Activated T-helper 9 cell treated with anti-CD3 and anti-CD28 coated beads, Interleukin-2, amount 50 U/mL, for 16 hours (primary cell): Measurements from ENCODE around the gene MALAT1.
"Not testable (repeated sequence)": the region's sequence is repeated elsewhere in the genome, so short reads cannot be mapped to it uniquely, and the experiment has no call there.

Source experiments
- DNase-seq: peaks from one replicate; pipeline ENCODE4 v3.0.0-alpha.2; 2020; ENCODE audit warnings: low read depth

MALAT1 gene

DNA sequence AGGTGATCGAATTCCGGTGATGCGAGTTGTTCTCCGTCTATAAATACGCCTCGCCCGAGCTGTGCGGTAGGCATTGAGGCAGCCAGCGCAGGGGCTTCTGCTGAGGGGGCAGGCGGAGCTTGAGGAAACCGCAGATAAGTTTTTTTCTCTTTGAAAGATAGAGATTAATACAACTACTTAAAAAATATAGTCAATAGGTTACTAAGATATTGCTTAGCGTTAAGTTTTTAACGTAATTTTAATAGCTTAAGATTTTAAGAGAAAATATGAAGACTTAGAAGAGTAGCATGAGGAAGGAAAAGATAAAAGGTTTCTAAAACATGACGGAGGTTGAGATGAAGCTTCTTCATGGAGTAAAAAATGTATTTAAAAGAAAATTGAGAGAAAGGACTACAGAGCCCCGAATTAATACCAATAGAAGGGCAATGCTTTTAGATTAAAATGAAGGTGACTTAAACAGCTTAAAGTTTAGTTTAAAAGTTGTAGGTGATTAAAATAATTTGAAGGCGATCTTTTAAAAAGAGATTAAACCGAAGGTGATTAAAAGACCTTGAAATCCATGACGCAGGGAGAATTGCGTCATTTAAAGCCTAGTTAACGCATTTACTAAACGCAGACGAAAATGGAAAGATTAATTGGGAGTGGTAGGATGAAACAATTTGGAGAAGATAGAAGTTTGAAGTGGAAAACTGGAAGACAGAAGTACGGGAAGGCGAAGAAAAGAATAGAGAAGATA lies at the start of gene MALAT1:
TSS of gene MALAT1 (plus strand) at position 69 of the 736 bp plus-strand sequence.
- DNase-seq: peak; percentile 91

DNA sequence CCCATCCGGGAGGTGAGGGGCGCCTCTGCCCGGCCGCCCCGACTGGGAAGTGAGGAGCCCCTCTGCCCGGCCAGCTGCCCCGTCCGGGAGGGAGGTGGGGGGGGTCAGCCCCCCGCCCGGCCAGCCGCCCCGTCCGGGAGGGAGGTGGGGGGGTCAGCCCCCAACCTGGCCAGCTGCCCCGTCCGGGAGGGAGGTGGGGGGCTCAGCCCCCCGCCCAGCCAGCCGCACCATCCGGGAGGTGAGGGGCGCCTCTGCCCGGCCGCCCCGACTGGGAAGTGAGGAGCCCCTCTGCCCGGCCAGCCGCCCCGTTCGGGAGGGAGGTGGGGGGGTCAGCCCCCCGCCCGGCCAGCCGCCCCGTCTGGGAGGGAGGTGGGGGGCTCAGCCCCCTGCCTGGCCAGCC lies 47.5 kb upstream of the MALAT1 start:
- DNase-seq: not testable (repeated sequence)

DNA sequence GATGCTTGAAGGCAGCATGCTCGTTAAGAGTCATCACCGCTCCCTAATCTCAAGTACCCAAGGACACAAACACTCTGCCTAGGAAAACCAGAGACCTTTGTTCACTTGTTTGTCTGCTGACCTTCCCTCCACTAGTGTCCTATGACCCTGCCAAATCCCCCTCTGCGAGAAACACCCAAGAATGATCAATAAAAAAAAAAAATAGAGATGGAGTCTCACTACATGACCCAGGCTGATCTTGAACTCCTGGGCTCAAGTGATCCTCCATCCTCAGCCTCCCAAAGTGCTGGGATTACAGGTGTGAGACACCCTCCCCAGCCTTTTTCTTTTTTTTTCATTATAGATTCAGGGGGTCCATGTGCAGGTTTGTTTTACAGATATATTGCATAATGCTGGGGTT lies 46.6 kb upstream of the MALAT1 start:
- not testable (repeated sequence) for DNase-seq

DNA sequence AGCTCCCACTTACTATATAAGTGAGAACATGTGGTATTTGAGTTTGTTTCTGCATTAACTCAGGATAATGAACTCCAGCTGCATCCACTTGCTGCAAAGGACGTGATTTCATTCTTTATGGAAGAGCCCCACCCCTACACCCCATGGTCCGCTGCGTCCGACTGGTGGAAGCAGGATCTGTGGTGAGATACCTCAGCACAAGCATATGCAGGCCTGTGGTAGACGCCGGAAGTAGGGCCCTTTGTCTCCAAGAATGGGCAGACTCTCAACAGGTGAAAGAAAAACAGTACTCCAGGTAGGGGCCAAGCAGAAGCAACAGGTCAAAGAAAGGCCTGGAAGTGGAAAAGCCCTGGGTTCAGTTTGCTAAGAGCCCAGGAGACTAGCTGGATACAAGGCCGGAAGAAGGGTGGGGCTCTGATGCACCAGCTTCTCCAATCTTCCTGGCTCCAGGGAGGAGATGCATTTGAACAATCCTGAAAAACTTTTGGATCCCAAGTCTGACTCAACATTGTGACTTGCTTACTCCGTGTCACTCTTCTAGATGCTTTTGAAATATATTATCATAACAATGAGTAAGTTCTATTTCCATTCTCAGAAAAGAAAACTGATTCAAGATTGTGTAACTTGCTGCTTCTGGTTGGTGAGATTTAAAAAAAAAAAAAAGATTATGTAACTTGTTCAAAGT lies 45.9 kb upstream of the MALAT1 start:
- no peak for DNase-seq

DNA sequence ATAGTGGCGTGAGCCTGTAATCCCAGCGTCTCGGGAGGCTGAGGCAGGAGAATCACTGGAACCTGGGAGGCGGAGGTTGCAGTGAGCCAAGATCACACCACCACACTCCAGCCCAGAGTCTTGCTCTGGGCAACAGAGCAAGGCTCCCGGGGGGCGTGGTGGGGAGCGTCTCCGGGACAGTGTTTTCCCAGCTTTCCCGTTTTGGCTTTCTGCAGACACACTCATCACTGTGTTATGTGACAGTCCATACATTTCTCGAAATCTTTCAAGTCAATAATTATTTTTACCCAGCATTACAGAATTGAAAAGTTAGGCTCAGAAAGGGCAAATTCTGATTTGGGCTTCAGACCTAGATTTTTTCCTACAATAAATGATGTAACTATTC lies 44.5 kb upstream of the MALAT1 start:
- DNase-seq: no peak

DNA sequence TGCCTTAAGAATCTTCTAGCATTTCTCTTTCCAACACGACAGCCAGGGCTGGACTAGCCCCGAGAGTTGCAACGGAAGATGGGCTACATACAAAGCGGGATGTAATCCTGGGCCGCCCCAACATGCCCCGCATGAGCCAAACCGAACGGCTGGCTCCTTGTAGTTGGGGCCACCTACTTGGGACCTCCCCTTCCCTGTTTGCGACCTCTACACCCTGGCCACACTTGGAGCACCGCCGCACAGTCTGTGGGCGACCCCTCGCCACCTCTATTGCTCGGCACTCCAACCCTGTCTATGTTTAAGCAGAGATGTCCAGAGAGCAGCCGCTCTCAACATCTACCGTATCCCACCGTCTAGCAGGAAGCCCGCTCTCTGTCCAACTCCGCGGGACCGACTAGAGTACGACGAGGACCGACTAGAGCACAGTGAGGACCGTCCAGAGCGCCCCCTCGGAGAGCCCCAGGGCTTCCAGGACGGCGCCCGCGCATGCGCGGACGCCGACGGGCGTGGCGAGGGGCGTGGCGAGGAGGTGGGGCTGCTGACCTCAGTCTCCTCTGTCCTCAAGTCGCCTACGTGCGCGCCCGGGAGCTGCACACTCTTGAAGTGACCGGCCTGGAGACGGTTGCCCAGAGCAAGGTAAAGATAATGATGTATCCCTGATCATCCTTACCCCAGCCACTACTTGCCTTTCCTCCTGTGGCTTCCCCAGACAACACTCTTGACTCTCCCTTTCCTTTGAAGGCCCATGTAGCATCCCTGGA lies 44.0 kb upstream of the MALAT1 start:
- peak; percentile 77 for DNase-seq

DNA sequence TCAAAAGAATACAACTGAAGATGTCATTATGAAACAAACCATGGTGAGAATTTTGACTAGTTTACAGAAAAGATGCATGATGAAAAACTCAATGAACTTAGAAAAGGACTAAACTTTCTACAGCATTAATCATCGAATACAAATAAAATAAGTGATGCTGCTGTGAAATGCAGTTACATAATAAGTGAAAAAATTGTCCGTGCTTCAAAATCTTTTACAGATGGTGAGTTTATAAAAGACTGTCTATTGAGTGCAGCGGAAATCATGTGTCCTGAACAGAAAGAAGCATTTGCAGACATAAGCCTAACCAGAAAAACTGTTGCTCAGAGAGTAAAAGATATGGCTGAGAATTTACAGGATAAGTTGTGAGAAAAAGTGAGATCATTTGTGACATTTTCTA lies 42.4 kb upstream of the MALAT1 start:
- DNase-seq: no peak

DNA sequence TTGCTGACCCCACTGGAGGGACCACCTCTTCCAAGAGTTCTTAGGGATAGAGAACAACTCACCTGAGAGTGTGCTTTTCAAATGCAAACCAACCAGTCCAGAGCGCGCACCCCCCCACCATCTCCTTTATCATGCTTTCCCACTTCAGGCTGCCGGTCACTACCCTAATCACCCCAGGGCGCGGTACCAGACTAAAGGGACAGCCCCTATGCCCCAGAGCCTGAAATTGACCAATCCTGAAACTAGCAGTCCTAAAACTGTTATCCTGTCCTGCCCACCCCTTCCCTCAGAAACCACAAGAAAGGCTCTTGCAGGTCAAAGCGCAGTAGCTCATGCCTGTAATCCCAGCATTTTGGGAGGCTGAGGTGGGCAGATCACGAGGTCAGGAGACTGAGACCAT lies 39.3 kb upstream of the MALAT1 start:
- DNase-seq: no peak

DNA sequence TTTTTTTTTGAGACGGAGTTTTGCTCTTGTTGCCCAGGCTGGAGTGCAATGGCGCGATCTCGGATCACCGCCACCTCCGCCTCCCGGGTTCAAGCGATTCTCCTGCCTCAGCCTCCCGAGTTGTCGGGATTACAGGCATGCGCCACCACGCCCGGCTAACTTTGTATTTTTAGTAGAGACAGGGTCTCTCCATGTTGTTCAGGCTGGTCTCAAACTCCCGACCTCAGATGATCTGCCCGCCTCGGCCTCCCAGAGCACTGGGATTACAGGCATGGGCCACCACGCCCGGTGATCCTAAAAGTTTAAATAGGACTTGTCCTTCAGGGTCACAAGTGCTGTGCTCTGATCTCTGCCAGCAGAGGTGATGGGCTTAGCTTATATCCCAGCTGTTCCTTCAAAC lies 33.4 kb upstream of the MALAT1 start:
- DNase-seq: not testable (repeated sequence)

DNA sequence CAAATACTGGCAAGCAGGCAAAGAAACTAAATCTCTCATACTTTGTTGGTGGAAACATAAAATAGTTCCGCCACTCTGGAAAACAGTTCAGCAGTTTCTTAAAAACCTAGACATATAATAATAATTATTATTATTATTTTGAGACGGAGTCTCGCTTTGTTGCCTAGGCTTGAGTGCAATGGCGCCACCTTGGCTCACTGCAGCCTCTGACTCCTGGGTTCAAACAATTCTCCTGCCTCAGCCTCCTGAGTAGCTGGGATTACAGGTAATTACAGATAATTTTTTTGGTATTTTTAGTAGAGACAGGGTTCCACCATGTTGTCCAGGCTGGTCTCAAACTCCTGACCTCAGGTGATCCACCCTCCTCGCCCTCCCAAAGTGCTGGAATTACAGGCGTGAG lies 31.5 kb upstream of the MALAT1 start:
- not testable (repeated sequence) for DNase-seq

DNA sequence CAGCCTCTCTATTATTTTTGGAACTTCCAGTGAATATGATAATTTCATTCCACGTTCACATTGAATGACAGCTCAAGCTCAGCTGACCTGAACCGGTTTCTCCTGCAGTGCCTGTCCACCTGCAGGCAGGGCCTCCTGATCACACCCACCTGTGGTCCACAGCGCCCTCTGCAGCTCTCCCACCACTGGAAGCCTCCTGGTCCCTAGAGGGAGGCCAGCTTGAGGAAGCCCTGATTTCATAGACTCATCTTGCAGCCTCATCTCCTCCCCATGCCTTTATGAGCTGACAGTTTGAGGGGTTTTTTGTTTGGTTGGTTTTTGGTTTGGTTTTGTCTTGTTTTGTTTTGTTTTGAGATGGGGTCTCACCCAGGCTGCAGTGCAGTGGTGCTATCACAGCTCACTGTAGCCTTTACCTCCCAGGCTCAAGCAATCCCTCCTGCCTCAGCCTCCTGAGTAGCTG lies 29.9 kb upstream of the MALAT1 start:
- DNase-seq: peak; percentile 26

DNA sequence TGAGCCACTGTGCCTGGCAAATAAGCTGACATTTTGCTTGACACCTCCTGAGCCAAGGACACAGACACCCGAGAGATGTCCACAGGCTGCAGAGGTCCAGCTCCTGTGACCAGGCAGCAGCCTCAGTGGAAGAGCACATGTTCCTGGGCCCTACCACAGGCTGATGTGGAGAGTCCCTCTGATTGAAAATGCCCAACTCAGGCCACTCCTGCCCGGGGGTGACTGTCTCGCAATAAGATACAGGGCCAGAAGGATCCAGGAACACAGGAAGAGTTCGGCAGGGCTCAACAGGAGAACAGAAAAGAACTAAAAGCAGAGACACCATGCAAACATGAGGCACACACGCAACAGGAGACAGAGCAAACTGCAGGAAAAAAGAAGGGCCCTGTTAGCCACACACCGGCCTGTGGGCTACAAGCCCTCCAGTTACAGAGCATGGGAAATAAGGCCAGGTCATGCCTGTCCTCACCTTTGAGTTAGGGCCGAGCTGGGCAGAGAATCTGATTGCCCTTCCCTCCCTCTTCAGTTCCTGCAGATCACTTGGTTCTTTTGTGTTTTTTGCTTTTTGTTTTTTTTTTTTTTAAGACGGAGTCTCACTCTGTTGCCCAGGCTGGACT lies 28.3 kb upstream of the MALAT1 start:
- DNase-seq: no peak

DNA sequence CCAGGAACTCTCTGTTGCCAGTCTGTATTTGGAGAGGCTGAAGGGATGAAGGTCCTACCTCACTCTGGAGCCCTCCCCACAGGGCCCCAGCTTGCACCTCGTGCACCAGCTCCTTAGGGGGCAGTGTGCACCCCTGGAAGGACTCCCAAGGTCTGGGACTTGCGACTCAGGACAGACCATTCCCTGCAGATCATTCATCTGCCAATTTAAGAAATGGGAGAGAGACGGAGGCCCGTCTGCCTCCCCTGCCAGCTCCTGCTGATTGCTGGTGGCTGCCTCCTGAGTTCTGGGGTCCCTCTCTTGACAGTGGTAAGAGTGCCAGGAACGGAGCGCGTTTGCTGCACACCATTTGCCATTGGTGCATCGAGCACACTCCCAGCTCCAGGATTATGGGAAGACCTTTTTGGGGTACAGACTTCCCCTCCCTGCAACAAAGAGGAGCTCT lies 27.4 kb upstream of the MALAT1 start:
- DNase-seq: no peak

DNA sequence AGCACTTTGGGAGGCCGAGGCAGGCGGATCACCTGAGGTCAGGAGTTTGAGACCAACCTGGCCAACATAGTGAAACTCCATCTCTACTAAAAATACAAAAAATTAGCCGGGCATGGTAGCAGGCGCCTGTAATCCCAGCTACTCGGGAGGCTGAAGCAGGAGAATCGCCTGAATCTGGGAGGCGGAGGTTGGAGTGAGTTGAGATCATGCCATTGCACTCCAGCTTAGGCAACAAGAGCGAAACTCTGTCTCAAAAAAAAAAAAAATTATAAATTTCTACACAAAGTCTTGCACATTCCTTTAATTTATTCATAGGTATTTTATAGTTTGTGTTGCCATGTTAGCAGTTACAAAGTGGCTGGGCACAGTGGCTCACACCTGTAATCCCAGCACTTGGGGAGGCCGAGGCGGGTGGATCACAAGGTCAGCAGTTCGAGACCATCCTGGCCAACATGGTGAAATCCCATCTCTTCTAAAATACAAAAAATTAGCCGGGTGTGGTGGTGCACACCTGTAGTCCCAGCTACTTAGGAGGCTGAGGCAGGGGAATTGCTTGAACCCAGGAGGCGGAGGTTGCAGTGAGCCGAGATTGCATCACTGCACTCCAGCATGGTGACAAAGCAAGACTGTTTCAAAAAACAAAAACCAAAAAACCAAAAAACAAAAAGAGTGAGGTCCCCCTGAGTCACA lies 26.1 kb upstream of the MALAT1 start:
- not testable (repeated sequence) for DNase-seq

DNA sequence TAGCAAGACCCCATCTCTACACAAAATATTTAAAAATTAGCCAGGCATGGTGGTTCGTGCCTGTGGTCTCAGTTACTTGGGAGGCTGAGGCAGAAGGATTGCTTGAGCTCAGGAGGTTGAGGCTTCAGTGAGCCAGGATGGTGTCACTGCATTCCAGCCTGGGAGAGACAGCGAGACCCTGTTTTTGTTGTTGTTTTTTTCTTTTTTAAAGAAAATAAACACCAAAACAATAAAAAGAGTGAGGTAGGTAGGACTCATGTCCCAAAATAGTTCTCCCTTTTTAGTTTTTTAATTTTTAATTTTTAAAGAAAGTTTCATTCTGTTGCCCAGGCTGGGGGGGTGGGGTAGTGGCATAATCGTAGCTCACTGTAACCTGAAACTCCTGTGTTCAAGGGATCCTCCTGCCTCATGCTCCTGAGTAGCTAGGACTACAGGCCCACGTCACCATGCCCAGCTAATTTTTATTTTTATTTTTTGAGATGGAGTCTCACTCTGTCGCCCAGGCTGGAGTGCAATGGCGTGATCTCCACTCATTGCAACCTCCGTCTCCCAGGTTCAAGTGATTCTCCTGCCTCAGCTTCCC lies 25.5 kb upstream of the MALAT1 start:
- DNase-seq: no peak

DNA sequence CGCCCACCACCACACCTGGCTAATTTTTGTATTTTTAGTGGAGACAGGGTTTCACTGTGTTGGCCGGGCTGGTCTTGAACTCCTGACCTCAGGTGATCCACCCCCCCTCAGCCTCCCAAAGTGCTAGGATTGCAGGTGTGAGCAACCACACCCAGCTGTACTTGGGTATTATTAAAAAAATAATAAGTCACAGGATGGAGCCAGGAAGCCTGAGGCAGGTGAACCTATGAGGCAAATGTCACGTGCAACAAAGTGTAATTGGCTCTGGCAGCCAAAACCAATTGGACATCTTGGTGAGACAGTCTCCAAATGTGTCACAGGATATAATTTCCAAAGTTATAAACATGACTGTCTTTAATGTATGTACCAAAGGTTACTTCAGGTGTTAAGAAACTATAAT lies 24.0 kb upstream of the MALAT1 start:
- DNase-seq: no peak

DNA sequence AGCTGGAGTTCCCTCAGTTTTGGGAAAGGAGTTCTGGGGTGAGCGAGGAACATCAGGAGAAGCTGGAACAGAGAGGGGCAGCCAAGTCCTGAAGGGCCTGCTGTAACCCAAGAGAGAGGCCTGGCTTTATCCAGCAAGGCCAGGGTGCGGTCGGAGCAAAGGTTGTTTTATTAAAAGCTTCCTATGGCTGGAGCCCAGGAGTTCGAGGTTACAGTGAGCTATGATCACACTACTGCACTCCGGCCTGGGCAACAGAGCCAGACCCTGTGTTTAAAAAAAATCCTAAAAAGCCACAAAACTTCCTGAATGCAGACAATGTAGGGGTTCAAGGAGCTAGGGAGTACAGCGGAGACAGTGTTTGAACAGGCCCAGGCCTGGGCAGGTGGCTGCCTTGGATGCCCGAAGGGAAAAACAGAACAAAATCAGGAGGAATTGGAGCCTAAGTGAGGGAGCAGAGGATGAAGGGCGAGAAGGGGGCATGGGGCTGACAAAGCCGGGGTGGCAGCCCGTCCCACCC lies 22.2 kb upstream of the MALAT1 start:
- no peak for DNase-seq

DNA sequence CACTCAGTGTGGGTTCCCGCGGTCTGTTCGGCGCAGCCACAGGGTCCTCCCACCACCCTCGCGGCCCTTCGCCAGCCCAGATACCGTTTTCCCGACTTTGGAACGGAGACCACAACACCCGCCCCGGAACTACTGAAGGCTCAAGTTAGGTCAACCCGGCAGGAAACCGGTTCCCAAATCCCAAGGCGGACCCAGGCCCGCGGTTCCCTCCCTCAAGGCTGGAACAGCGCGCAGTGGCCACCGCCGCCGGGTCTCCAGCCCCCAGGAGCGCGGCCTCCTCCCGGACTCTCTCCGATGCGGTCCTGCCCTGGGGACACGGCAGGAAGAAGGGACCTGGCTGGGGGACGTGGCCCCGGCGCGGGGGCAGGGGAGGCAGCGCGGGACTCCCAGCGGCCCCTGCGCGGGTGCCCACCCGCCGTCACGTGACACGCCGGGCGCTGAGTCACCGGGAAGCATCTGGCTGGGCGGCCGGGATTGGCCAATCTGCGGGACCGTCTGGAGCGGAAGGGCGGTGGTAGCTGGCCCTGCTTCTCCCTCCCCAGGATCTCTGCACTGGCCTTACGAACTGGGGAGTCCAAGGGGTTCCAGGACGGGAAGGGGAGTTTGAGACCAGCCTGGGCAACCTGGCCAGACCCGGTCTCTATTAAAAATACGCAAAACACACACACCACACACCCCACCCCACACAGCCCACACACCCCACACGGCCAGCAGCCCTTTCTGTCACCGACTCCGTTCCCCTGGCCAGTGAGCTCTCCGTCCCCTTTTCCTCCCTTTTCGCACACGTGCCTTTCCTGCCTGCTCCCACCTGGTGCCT lies 21.5 kb upstream of the MALAT1 start:
- peak; percentile 91 for DNase-seq

DNA sequence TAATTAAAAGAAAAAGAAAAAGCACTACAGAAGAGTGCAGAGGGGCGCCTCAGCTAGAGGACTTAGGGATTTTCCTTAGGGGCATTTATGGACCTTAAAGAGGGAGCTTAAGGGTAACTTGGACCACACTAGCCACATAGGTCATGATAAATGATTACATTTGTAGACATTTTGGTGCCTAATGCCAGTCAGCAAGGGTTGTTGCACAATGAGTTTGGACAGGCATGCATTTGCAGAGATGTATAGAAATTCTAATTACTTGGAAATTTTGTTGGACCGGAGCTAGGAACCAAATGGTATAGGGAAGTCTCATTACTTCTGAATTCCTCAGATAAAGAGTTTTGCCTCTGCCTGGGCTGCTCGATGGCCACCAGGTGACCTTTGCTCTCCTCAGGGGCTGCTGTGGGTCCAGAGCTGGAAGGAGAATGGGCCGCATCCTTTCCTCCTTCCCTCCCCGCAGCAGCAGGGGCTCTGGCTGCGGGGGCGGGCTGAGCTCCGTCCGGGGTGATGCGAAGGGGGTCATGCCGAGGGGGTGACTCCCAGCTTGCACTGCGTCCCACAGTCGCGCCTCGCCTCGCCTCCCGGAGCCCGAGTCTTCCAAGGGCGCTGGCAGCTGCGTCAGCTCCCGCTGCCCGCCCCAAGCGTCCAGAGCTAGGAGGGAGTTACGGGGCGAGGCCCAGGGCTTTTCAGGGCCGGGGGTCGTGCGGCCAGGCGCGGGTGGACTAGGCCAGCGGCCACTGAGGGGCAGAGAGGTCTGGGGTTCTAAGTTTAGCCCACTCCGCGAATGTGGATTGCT lies 20.3 kb upstream of the MALAT1 start:
- DNase-seq: no peak
